NCI-H2081 (cell line): ENCODE measurements around the gene FBXW8.
A peak's percentile ranks its signal among the peaks of the same experiment; 100 is the strongest.

Experiments
- DNase-seq, 2 experiments: peaks; one replicate each; lab custom pipeline; 2025; lab: John Stamatoyannopoulos, UW

FBXW8 gene, protein sequence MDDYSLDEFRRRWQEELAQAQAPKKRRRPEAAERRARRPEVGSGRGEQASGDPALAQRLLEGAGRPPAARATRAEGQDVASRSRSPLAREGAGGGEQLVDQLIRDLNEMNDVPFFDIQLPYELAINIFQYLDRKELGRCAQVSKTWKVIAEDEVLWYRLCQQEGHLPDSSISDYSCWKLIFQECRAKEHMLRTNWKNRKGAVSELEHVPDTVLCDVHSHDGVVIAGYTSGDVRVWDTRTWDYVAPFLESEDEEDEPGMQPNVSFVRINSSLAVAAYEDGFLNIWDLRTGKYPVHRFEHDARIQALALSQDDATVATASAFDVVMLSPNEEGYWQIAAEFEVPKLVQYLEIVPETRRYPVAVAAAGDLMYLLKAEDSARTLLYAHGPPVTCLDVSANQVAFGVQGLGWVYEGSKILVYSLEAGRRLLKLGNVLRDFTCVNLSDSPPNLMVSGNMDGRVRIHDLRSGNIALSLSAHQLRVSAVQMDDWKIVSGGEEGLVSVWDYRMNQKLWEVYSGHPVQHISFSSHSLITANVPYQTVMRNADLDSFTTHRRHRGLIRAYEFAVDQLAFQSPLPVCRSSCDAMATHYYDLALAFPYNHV

DNA sequence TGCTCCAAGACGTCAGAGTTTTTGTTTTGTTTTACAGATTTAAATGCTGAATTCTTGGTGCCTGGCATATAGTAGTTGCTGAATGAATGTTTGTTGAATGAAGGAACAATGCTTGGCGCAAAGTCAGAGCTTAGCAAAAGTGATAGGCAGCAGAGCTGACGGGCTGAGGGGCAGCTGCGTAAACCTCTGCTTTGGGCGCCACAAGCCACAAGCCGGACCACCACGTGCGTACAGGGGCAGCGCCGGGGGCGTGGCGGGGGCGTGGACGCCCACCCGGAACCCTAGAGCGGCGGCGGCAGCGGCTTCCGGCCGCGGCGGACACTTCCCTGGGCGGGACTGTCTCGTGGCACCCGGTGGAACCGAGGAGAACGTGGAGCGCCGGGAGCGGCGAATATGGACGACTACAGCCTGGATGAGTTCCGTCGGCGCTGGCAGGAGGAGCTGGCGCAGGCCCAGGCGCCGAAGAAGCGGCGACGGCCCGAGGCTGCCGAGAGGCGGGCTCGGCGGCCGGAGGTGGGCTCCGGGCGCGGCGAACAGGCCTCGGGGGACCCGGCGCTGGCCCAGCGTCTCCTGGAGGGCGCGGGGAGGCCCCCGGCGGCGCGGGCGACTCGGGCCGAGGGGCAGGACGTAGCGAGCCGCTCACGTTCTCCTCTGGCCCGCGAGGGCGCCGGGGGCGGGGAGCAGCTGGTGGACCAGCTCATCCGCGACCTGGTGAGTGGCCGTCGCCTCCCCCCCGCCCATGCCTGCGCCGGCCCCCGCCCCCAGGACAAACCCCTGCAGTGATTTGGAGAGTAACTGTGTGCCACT, at the start of gene FBXW8:
Gene FBXW8 (plus strand): TSS at position 306 of the 807 bp plus-strand sequence. CDS start 88 bp downstream, at position 394.
- DNase-seq = peak; percentile 60 to 78

DNA sequence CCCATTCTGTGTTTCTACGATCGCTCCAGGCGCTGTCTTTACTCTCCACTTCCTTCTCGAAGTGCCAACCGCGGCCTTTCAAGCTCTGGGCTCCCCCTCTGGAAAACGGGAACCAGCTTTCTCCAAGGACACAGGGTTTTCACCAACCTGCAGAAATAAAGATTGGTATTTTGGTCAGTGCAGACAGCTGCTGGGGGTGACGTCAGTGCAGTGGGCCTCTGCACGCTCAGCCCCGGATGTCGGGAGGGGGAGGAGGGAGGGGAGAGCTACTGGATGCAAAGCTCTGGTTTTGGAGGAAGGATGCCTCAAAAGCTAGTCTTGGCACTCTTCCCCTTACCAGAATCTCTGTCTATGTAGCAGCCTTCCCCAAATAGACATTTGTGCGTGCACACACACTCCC, 49.4 kb upstream of the FBXW8 start:
- no peak for DNase-seq

DNA sequence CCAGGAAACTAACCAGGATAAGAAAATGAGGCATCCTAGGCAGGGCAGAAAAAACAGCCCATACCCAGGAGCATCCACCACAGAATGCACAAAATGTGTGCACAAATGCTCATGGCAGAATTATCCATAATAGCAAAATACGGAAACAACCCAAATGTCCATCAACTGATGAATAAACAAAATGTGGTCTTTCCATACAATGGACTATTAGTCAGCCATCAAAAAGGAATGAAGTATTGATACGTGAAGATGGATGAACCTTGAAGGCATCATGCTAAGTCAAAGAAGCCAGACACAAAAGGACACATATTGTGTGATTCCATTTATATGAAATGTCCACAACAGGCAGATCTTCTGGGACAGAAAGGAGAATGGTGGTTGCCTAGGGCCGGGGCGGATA, 48.6 kb upstream of the FBXW8 start:
- no peak for DNase-seq

DNA sequence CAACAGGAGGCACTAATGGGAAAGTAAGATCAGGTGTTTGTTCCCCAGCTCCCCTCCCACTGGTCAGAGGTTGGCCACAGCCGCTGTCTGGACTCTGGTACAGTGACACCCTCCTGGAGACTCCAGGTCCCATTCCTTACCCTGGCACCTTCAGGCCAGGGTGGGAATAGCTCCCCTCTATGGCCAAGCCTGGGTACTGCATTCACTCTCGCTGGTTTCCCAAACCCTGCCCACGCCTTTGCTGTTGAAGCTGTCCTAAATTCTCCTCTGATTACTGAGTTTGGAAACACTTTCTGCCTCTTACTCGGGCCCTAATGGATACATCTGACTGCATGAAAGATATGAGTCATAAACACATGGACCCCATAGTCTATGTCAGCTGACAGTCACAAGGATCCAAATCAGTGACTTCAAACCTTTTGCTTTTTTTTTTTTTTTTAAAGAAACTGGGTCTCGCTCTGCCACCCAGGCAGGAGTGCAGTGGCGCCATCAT, 47.4 kb upstream of the FBXW8 start:
- no peak for DNase-seq

DNA sequence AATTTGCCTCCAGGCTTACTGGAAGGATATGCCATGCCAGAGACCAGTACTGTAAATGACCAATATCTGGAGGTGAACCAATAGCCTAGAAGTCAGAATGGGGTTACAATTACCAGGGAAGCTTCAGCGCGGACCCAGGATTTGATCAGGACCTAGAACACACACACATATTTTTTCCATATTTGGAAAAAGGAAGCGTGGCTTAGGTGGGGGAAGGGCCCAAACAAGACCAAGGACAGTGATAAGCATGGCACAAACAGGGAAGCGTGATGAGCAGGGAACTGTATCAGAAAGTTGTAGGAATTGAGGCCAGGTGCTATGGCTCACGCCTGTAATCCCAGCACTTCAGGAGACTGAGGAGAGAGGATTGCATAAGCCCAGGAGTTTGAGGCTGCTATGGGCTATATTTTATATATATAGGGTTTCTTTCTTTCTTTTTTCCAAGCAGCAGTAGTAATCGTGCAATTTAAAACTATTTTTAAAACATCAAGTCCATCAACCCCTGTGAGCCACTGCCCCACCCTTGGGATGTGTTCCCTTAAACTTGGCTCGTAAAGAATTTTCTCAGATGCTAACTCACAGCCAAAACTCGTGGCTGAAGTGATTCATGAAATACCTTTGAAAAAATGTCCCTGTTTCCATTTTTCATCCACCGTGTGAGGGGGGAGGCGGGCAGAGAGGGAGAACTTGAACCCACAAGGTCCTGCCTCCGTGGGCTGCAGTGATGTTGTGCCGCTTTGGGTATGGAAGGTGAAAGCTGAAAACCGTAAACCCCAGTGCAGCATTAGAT, 46.2 kb upstream of the FBXW8 start:
- DNase-seq = no peak

DNA sequence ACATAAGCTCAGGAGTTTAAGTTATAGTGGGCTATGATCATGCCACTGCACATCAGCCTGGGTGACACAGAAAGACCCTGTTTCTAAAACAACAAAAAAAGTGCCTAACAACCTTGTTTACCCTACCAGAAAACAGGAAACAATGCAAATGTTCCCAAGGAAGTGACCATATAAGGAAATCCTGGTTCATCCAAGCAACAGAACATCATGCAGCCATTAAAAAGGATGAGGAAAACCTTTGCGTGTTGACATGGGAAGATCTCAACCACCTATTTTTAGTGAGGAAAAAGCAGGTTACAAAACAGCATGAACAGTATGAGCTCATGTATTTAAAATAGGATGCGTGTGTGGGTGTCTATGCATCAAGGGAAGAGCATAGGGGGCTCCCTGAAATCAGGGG, 43.2 kb upstream of the FBXW8 start:
- DNase-seq = no peak

DNA sequence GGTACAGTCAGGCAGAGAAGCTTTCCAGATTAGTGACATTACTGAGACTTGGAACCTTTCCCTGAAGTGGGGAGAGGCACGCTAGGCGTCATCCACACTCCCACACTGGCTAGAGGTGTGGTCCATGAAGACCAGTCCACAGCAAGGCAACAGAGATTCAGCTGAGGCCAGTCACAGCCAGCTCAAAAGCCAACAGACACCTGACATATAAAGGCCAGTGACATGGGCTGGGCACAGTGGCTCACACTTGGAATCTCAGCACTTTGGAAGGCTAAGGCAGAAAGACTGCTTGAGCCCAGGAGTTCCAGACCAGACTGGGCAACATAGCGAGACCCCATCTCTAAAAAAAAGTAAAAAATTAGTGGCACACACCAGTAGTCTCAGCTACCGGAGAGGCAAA, 40.4 kb upstream of the FBXW8 start:
- DNase-seq = no peak

DNA sequence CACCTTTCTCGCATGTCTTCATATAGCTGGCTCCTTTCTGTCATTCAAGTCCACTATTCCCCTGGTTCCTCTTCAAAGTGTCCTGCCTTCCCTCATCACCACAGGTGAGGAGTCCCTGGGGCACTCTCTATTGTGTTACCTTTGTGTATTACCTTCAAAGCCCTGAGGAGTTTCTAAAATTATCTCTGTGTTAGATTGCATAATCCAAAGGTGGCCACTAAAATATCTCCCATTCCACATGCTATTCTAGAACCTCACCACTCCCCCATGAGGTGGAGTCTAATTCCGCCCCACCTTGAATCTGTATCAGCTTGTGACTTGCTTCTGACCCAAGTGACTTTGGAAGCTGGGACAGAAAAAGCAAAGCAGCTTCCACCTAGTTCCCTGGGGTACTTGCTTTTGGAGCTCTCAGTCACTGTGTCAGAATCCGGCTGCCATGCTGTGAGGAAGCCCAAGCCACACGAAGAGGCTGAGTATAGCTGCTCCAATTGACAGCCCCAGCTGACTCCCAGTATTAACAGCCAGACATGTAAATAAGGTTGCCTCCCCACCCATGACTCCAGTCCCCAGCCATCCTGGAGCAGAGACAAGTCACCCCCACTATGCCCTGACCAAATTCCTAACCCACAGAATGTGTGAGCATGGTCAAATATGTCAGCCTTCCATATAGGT, 36.3 kb upstream of the FBXW8 start:
- DNase-seq = no peak

DNA sequence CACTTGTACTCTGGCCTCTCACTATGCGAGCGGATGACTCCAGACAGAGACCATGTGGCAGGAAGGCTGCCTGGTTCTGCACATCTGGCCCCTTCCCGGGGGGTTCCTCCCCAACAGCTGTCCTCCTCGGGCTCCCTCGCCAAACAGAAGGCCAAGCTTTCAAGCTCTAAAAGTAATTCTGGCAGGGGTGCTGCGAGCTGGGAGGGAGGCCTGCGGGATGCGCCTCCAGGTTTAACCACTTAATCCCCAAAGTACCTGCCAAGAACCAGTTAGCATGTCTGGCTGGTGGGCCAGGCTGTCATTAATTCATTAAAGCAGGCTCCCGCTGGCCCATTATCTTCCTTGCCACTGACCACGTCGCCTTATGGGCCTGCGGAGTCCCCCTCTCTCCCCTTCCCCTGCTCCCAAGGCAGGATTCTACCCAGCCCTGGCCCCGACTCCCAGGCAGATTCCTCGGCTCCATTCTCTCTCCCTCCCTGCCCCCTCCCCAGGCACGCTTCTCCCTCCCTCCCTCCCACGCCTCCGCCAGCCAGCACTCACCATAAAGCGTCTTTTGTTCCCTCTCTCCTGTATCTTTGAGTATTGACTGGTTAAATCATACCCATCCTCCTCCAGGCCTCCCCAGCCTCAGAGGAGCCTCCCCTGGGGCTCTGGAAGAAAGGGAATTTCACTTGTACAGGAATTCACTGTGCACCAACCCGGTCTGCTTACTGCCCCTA, 34.4 kb upstream of the FBXW8 start:
- no peak for DNase-seq

DNA sequence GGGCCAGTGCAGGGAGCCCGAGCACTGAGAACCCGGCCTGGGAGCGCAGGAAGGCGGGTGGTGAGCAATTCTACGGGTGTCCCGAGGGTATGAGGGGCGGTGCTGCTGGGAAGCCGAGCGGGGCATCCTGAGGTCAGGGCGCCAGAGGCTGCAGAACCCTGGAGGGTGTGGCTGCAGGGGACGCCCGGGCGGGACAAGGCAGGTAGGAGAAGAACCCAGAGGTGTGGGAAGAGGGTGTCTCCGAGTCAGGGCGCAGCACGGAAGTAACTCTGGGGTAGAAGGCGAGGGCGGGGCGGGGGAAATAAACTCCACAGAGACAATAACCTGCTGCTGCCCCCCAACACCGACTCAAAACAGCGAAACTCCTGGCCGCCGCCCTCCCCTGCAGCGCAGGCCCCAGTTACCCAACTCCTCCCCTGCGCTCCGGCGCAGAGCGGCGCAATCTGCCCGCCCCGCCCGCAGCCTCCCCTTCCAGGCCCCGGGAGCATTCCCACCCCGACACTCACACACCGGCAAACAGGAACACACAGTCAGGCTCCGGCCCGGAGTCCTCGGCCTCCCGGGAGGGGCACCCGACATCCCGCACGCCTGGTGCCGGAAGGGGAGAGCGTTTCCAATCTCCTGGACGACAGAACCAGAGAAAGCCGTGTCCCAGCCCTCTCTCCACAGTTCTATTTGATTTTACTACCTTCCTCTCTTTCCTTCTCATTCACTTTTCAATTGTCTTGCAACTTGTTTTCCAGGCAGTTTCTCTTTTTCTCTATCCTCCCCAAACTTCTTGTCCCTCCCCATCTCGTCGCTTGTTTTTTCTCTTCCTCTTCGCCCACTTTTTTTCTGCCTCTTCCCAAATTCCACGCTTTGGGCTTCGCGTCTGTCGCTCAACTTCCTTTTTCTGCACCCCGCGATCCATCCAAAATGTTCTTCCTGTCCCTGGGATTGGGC, 31.9 kb upstream of the FBXW8 start:
- DNase-seq = no peak

DNA sequence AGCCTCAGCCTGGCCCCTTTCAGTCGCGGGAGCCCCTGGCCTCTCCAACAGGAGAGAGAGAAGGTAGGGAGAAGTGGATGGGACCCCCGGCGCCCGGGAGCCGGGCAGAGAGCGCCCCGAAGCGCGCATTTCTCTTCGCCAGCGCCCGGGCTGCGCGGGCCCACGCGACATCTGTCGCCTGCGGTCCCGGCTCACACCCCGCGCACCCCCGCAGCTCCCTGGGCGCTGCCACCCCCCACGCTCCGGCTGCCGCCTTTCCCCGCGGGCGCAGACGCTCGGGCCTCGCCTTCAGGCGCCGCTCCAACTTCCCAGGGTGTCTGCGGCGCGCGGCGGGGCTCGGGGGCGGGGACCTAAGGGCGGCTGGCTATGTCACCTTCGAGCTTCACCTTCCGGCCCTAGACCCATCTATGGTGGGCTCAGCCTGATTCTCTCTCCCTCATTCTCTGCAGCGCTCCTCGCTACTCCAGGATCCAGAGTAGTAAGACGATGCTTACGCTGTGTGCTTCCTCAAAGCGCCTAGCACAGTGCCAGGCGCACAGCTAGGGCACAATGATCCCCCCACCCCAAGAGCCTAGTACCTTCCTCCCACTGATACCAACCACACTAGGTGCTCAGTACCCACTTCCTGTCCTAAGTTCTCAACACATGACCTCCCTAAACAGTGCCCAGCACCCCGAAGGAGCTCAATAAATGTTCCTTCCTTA, 31.1 kb upstream of the FBXW8 start:
- no peak for DNase-seq

DNA sequence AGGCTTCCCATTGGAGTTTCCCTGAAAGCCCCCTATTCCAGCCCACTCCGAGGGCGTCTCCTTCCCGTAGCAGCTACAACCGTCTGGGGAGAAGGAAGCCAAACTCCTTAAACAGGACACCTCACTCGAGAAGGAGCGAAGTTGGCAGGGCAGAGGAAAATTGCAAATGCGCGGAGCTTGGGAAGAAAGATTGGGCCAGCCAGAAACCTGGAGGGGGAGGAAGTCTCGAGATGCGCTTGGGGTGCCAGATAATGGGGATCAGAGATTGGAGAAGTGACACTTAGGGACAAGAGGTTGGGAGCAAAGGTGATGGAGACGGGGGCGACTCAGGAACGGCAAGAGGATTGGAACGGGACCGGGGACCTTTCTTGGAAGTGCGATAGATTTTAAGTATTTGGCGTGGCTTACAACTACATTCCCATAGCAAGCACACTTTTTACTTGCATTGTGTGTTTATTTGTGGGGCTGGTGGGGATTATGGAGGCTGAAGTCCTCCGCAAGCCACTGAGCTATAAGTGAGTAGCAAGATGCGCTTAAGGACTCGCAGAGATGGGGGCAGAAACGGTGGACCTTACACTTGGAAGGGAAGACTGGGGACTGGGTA, 30.4 kb upstream of the FBXW8 start:
- DNase-seq = no peak

DNA sequence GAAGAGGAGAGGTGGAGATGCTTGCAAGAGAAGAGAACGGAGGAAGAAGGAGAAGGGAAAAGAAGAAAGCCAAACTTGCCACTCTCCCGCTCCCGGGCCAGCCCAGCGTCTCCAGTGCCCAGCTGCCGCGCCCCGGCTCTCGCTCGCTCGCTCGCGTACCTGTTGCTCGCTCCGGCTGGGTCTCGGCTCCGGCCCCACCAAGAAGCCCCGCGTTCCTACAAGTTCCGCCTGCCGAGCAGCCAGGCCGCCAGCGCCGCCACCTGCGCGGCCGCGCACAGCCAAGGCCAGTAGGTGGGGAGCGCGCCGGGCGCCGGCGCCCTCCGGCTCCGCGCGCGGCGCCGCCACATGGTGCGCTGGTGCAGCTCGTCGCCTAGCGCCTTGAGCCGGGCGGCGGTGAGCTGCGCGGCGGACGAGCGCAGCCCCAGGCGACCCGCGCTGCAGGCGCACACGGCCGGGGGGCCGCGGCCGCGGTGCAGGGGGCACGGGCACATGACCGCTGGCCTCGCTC, 29.9 kb upstream of the FBXW8 start:
- peak; percentile 10 to 75 for DNase-seq

DNA sequence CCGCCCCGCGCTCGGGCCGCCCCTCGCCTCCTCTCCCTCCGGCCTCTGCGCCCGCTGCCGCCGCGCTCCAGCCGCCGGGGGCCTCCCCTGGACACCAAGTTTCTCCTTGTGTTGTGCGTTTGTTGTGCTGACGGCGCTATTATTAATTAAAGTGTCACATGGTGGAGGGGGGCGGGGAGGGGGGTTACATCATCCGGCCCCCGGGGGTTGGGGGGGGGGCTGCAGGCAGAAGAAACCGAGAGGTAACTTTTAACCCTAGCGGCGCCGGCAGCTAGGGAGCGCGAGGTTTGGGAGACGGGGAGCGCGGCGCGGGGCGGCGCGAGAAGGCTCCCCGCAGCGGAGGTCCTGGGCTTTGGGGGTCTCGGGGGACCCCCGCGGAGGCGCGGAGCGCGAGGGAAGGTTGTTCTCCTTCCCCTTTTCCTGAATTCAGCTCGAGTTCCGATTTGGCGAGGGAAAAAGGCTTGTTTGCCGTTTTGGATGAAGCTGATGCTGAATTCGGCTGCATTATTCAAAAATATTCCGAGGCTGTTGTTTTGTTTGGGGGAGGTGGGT, 29.3 kb upstream of the FBXW8 start, which contains the start of gene HRK:
Gene HRK (minus strand): TSS at position 117 of the 552 bp plus-strand sequence. CDS start 134 bp downstream, outside the sequence.
- DNase-seq = peak in 1 of 2 experiments; percentile 23

DNA sequence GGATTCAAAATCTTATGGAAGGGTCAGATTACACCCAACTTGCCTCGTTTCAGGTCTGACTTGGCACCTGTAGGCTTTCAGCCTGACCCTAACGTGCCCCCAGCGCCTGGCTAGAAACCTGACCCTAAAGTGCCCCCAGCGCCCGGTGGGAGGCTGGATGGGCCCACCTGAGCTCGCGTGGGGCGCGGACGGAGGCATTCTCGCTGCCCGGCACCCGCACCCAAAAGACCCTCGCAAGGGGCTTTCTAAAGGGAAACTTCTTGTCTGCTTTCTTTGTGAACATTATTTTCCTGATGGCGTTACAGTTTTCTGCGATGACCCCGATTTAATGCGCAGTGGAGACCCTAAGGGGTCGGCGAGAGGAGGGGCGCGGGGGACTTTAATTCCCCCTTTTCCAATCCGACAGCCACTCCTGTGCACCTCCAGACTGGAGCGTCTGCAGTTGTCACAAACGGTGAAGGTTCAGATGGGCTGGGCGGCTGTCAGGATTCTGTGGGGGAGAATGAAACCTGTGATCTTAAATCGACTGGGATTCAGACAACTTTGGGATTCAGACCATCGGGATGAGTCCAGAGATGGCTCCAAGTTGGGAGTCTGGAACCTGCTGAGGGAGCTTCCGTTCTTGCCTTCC, 28.8 kb upstream of the FBXW8 start:
- DNase-seq = no peak

DNA sequence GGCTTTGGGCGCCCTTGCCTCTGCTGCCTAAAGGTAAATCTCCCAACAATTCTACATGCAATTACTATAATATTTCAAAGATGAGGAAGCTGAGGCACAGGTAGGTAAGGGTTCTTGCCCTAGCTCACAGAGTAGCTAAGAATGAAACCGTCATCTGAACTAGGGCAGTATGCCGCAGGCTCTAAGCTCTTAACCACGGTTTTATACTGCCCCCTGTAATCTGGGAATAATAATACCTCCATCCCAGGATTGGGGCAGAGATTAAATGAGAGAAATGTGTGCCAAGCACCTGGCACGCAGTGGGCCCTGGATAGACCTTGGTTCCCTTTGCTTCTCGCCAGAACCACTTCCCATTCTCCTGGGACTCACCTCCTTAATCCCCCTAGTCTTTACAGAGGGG, 28.0 kb upstream of the FBXW8 start:
- DNase-seq = peak in 1 of 2 experiments; percentile 11

DNA sequence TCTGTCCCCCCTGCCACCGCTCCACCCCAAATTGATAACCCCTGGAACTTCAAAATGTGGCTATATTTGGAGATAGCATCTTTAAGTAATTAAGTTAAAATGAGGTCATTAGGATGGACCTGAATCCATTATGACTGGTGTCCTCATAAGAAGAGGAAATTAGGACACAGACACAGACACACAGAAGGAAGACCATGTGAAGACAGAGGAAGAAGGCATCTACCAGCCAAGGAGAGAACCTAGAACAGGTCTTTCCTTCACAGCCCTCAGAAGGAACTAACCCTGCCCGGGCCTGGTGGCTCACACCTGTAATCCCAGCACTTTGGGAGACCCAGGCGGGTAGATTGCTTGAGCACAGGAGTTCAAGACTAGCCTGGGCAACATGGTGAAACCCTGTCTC, 25.9 kb upstream of the FBXW8 start:
- DNase-seq = no peak
